Endothelial cell of hepatic sinusoid (primary cell): ENCODE results near the gene DBH.

Experiments
- in situ Hi-C: cut with HindIII; loops from 2 replicates; pipeline ENCODE4 v1.10.0; 2017; ENCODE audit warnings: low sequenced_read_pairs

Gene DBH

DNA sequence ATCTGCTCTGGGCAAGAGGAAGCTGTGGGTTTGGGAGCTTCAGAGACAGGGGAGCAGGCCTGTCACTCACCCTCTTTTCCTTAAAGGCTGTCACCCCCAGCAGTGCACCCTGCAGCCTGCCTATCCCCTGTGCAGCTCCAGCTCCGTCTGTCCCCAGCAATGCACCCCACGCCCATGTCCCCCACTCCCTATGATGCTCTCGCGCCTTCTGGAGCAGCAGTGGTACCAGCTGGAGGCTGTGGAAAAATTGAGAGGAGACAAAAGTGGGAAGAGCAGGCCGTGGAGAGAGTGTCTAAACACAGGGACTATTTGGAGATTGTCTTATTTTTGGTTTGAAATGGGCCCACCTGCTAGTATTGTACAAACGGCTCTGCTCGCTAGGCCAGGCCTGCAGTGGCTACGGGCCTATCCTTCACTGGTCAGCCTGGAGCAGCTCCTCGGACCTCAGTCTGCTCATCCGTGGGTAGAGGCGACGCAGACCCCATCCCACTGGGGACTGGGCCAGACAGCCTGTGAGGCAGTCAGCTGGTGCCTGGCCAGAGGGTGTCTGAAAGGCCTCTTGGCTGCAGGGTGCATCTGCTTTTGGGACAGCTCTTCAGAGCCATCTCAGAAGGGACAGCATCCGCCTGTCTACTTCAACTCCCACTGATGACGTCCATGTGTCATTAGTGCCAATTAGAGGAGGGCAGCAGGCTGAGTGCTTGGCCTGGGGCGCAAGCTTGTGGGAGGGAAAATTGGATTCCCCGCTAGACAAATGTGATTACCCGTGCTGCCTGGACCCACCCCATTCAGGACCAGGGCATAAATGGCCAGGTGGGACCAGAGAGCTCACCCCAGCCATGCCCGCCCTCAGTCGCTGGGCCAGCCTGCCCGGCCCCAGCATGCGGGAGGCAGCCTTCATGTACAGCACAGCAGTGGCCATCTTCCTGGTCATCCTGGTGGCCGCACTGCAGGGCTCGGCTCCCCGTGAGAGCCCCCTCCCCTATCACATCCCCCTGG lies at the start of gene DBH:
Gene DBH, plus strand, starts transcription at position 831 of the 999 bp plus-strand sequence. Its CDS starts 9 bp downstream, at position 840.
- in situ Hi-C loops = no loop called here

DNA sequence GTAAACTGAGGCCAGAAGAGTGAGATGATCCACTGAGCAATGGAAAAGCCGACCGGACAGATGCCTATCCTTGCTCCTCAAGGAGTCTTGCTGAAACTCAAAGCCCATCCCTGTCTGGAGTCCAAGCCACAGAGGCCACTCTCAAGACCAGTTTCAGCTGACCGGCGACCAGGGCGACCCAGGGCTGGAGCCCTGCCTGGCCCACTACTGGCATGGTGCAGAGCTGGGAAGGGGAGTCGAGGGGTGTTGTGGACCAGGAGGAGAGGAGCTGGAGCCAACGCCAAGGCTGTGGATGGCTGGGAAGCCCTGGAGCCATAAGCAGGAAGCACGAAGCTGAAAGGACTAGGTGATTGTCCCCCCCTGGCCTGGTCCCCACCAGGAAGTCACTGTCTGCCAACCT lies 49.1 kb upstream of the DBH start:
- in situ Hi-C loops = no loop called here

GRCh38 chr9:133587466-133587865 lies 48.7 kb upstream of the DBH start:
- in situ Hi-C loops = no loop called here

GRCh38 chr9:133589454-133590227 lies 46.5 kb upstream of the DBH start:
- in situ Hi-C loops = no loop called here

- in situ Hi-C loops = no loop called here
Observed at GRCh38 chr9:133590231-133590855, 45.8 kb upstream of the DBH start.

DNA sequence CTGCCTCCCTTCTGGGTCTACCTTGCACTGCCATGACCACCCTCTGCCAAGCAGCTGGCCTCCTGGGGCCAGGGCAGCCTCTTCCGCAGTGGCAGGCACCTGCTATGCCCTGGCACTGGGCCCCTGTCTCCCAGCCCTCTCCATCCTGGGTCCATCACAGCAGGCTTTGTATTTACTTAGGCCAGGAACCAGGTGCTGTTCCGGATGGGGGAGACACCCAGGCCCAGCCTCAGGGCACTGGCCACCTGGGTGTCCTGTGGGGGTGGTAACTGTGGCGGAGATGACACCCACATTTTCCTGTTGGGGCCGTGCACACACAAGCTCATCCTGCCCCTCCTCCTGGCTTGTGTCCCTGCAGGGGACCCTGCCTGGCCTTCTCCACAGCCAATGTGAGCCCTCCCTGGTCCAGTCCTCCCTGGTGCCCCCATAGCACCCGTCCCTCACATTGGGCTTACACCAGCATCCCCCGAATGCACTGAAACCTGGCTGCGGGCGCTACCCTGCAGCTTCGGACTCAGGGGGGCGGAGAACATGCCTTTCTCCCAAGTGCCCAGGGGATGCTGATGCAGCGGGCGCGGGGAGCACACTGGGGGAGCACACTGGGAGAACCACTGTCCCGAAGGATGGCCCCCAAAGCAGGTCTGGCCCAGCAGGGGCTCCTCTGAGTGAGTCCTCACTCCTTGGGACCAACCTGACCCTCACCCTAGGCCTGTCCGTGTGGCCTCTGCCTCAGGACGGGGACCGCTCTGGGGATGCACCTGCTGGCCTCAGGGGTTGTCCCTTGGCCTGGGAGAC lies 44.9 kb upstream of the DBH start:
- in situ Hi-C loops = no loop called here

- in situ Hi-C loops = no loop called here
Observed at GRCh38 chr9:133591985-133592384, 44.2 kb upstream of the DBH start.

GRCh38 chr9:133592731-133593409 lies 43.3 kb upstream of the DBH start:
- in situ Hi-C loops = no loop called here

DNA sequence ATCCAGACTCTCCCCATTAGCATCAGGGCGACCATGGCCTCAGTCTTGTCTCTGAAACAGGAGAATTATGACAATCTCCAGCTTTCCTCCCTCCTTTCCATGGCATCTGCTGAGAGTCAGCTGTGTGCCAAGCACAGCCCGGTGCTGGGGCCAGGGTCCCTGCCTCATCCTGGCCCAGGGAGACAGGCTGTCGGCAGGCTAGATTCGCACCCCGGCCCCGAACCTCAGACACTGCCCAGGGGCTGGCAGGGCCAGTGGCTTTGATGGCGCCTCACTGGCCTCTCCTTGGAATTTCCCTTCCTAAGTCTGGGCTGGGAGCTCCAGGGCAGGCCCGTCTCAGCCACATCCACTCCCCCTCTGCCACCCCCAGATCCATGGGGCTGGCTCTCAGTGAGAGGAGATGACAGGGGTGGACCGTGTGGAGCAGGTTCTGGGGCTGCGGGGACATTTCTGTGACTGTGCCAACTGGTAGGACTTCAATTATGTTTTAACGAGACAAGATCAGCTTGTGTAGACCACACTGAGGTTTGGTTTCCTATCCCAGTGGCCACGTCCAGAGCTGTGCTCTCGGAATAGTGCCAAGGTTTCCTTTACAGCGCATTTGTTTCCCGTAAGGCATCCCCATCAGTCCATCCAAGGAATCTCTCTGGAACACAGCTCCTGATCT lies 42.4 kb upstream of the DBH start:
- in situ Hi-C loops = no loop called here

DNA sequence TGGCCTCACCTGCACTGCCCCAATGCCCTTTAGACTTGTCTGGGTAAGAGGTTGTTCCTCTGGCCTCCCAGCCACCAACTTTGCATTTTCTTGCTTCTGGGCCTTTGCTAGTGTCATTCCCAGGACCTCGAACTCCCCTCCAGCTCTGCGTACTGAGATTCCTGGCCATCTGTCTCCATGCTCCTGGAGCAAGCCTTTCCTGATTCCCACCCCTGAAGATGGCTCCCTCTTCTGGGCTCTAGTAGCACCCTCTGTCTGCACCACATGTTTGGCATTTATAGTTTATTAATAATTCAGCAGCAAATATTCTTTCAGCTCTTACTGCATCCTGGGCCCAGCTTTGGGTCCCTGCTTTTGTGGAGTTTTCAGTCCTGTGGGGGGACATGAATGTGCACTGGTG lies 41.9 kb upstream of the DBH start:
- in situ Hi-C loops = no loop called here

GRCh38 chr9:133595910-133596309 lies 40.3 kb upstream of the DBH start:
- in situ Hi-C loops = loop anchor here (5.0 kb wide), 2 partner anchors 69 to 76 kb away; no protein-coding TSS in a partner anchor

DNA sequence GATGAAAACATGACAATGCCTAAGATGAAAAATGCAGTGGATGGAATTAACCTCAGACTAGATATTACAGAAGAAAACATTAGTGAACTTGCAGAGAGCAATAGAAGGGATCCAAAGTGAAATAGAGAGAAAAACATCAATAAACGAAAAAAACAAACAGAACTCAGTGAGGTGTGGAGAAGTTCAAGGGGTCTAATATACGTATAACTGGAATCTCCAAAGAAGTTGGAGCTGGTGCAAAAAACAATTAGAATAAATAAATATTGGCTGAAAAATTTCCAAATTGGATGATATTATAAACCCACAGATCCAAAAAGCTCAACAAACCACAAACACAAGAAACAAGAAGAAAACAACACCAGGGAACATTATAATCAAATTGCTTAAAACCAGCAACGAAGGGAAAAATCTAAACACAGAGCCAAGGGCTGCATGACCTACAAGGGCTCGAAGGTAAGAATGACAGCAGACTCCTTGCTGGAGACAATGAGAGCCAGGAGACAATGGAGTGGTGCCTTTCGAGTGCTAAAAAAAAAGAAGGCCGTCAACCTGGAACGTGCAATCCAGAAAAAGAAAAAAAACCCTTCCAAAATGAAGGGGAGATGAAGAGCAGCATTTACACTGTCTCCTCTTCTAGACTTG lies 38.7 kb upstream of the DBH start:
- in situ Hi-C loops = loop anchor here (5.0 kb wide), 2 partner anchors 70 to 75 kb away; no protein-coding TSS in a partner anchor

- in situ Hi-C loops = loop anchor here (5.0 kb wide), 2 partner anchors 72 to 73 kb away; no protein-coding TSS in a partner anchor
Observed at GRCh38 chr9:133598978-133599377, 37.2 kb upstream of the DBH start.

GRCh38 chr9:133599470-133600173 lies 36.5 kb upstream of the DBH start:
- in situ Hi-C loops = loop anchor here (5.0 kb wide), 2 partner anchors 72 to 73 kb away; no protein-coding TSS in a partner anchor

GRCh38 chr9:133600739-133601138 lies 35.4 kb upstream of the DBH start:
- in situ Hi-C loops = no loop called here

GRCh38 chr9:133601746-133602145 lies 34.4 kb upstream of the DBH start:
- in situ Hi-C loops = no loop called here

GRCh38 chr9:133602277-133602676 lies 33.9 kb upstream of the DBH start:
- in situ Hi-C loops = no loop called here
